HCT116 (cell line): ENCODE results near the gene HK1. TPM values are rescaled to one million over a fixed set of nuclear protein-coding genes. Genes with fewer than 3 reads are reported as not detected.

Experiments used
- ATAC-seq: fragments of 200-7000 bp; cut with Tn5 transposase; 2 replicates; pipeline ENCODE4 v1.9.1; 2020; ENCODE audit warnings: mild to moderate bottlenecking, moderate library complexity
- BruUV-seq: library from RNA; stranded (reverse); fragments of 400-500 nt; replicated peaks from 2 replicates; lab custom pipeline; 2021; lab: Mats Ljungman, UMichigan
- CTCF ChIA-PET: fragments of 300-600 bp; sonication (Branson Sonifier 250); formaldehyde crosslinking; loops from one replicate; lab custom pipeline; 2021; ENCODE audit warnings: antibody characterized with exemption; lab: Charles Lee
- POLR2A ChIA-PET: fragments of 300-600, 350-600 bp; sonication (Branson Sonifier 250); formaldehyde crosslinking; loops from one replicate; lab custom pipeline; 2021; ENCODE audit warnings: antibody characterized with exemption; lab: Charles Lee
- RAD21 ChIA-PET, 2 experiments: fragments of 300-600 bp; sonication (Branson Sonifier 250); formaldehyde crosslinking; loops; one replicate each; lab custom pipeline; 2023; ENCODE audit warnings: low total read pairs in 2 of 2; ENCODE audit not compliant: uncharacterized antibody in 2 of 2, unreplicated experiment in 2 of 2, low non-redundant PET in 1 of 2; lab: Charles Lee
- DNase-seq: peaks from one replicate; pipeline ENCODE4 v3.0.0-alpha.2; 2010; ENCODE audit warnings: low read depth, low spot score
- H2AFZ ChIP-seq: fragments of 200-600 bp; shearing (Covaris generic), sonication (generic); 2 replicates; pipeline ENCODE4 v1.6.1; 2017; ENCODE audit warnings: low read depth, mixed run types, mixed read lengths, antibody characterized with exemption, low read length; ENCODE audit not compliant: poor library complexity, severe bottlenecking
- H3K27ac ChIP-seq: 2 replicates; pipeline ENCODE4 v1.5.1; 2012; ENCODE audit warnings: low read depth, low read length
- H3K27me3 ChIP-seq: fragments of 200-600 bp; sonication (generic); 2 replicates; pipeline ENCODE4 v1.6.1; 2016; ENCODE audit warnings: mixed run types, low read length, mixed read lengths; ENCODE audit not compliant: insufficient read depth
- H3K36me3 ChIP-seq, 2 experiments: fragments of 200-500 bp in 1 of 2; fragments of 200-600 bp in 1 of 2; sonication (Bioruptor generic) in 1 of 2; sonication (generic) in 1 of 2; 2 replicates each; pipeline versions ENCODE4 v1.5.1 to v1.6.1; 2014 to 2016; ENCODE audit warnings: low read length in 2 of 2, inconsistent platforms in 1 of 2, mixed read lengths in 1 of 2, mixed run types in 1 of 2; ENCODE audit not compliant: insufficient read depth in 2 of 2, control insufficient read depth in 1 of 2
- H3K4me1 ChIP-seq, 2 experiments: fragments of 200-600 bp in 1 of 2; sonication (generic) in 1 of 2; 2 replicates each; pipeline versions ENCODE4 v1.5.1 to v1.6.1; 2012 to 2017; ENCODE audit warnings: low read length in 2 of 2, inconsistent platforms in 1 of 2, mild to moderate bottlenecking in 1 of 2, mixed read lengths in 1 of 2, mixed run types in 1 of 2, moderate library complexity in 1 of 2; ENCODE audit not compliant: insufficient read depth in 2 of 2, control insufficient read depth in 1 of 2
- H3K4me2 ChIP-seq: fragments of 200-600 bp; sonication (generic); 2 replicates; pipeline ENCODE4 v1.6.1; 2017; ENCODE audit warnings: mixed run types, low read length, mixed read lengths
- H3K4me3 ChIP-seq, 2 experiments: fragments of 200-600 bp in 1 of 2; sonication (generic) in 1 of 2; replicated peaks in 1 of 2; 2 replicates each; pipeline ENCODE4 v1.5.1; 2011 to 2016; ENCODE audit warnings: low read length in 2 of 2, control low read depth in 1 of 2, low read depth in 1 of 2, mild to moderate bottlenecking in 1 of 2, mixed read lengths in 1 of 2, mixed run types in 1 of 2
- H3K79me2 ChIP-seq: fragments of 200-600 bp; sonication (generic); 2 replicates; pipeline ENCODE4 v1.6.1; 2017; ENCODE audit warnings: mild to moderate bottlenecking, mixed run types, low read length, moderate library complexity, mixed read lengths; ENCODE audit not compliant: insufficient read depth
- H3K9ac ChIP-seq: fragments of 200-600 bp; sonication (generic); 2 replicates; pipeline ENCODE4 v1.6.1; 2016; ENCODE audit warnings: low read length, mixed read lengths
- H3K9me2 ChIP-seq: fragments of 200-600 bp; sonication (generic), shearing (Covaris generic); 2 replicates; pipeline ENCODE4 v1.6.1; 2017; ENCODE audit warnings: mixed run types, mild to moderate bottlenecking, moderate library complexity; ENCODE audit not compliant: insufficient read depth
- H3K9me3 ChIP-seq, 2 experiments: fragments of 200-500 bp in 1 of 2; fragments of 200-600 bp in 1 of 2; sonication (Bioruptor generic) in 1 of 2; sonication (generic) in 1 of 2; 2 replicates each; pipeline ENCODE4 v1.6.1; 2014 to 2017; ENCODE audit warnings: low read length in 2 of 2, mixed read lengths in 2 of 2, inconsistent platforms in 1 of 2, low read depth in 1 of 2, mild to moderate bottlenecking in 1 of 2, mixed run types in 1 of 2, moderate library complexity in 1 of 2; ENCODE audit not compliant: control insufficient read depth in 1 of 2, insufficient read depth in 1 of 2
- H4K20me1 ChIP-seq: fragments of 200-600 bp; sonication (generic), shearing (Covaris generic); 2 replicates; pipeline ENCODE4 v1.6.1; 2017; ENCODE audit warnings: mixed run types, mild to moderate bottlenecking, moderate library complexity; ENCODE audit not compliant: insufficient read depth
- CBX3 ChIP-seq: IDR thresholded peaks from 2 replicates; pipeline ENCODE4 v1.6.1; 2012; ENCODE audit warnings: low read depth
- CEBPB ChIP-seq: IDR thresholded peaks from 2 replicates; pipeline ENCODE4 v1.6.1; 2012; ENCODE audit warnings: low read depth
- EGR1 ChIP-seq: IDR thresholded peaks from 2 replicates; pipeline ENCODE4 v1.6.1; 2012; ENCODE audit warnings: low read depth
- ELF1 ChIP-seq: IDR thresholded peaks from 2 replicates; pipeline ENCODE4 v1.6.1; 2012; ENCODE audit warnings: low read depth, borderline replicate concordance
- EZH2phosphoT487 ChIP-seq: fragments of 200-600 bp; IDR thresholded peaks from 2 replicates; pipeline ENCODE4 v1.6.1; 2018; ENCODE audit warnings: antibody characterized with exemption, borderline replicate concordance
- FOSL1 ChIP-seq: IDR thresholded peaks from 2 replicates; pipeline ENCODE4 v1.6.1; 2012; ENCODE audit warnings: low read depth
- JUND ChIP-seq: IDR thresholded peaks from 2 replicates; pipeline ENCODE4 v1.6.1; 2012
- POLR2A ChIP-seq: IDR thresholded peaks from 2 replicates; pipeline ENCODE4 v1.7.0; 2011; ENCODE audit warnings: borderline replicate concordance; ENCODE audit not compliant: insufficient read depth, insufficient read length; ENCODE audit errors: extremely low read depth
- POLR2AphosphoS5 ChIP-seq: IDR thresholded peaks from 2 replicates; pipeline ENCODE4 v1.6.1; 2011; ENCODE audit warnings: mild to moderate bottlenecking, low read depth, low read length, moderate library complexity
- SRF ChIP-seq: IDR thresholded peaks from 2 replicates; pipeline ENCODE4 v1.6.1; 2012; ENCODE audit warnings: low read depth
- YY1 ChIP-seq: IDR thresholded peaks from 2 replicates; pipeline ENCODE4 v1.6.1; 2011; ENCODE audit warnings: low read length, low read depth, moderate library complexity, mild to moderate bottlenecking; ENCODE audit not compliant: insufficient replicate concordance; ENCODE audit errors: extremely low read depth
- intact Hi-C: fragments of 100-400 bp; cut with micrococcal nuclease; formaldehyde crosslinking; loops from 2 replicates; pipeline ENCODE4 v1.10.0; 2022
- total RNA-seq: library from RNA; stranded (reverse); gene quantifications from one replicate; pipeline ENCODE4 v1.2.1, GENCODE V29; 2021; ENCODE audit not compliant: unreplicated experiment
- TF ChIP-seq, protein P1 (sequence below): IDR thresholded peaks from 2 replicates; pipeline ENCODE4 v1.6.1; 2011; ENCODE audit warnings: mild to moderate bottlenecking, low read length, moderate library complexity; ENCODE audit not compliant: insufficient replicate concordance; ENCODE audit errors: extremely low read depth
- TF ChIP-seq, protein P2 (sequence below): IDR thresholded peaks from 2 replicates; pipeline ENCODE4 v1.6.1; 2012
- TF ChIP-seq, protein P3 (sequence below), 3 experiments: fragments of 200-600 bp in 1 of 3; sonication (generic) in 1 of 3; IDR thresholded peaks in 2 of 3; conservative IDR thresholded peaks in 1 of 3; 2 replicates each; pipeline ENCODE4 v1.5.1; 2012 to 2017; ENCODE audit warnings: low read depth in 2 of 3, low read length in 2 of 3, antibody characterized with exemption in 1 of 3, borderline replicate concordance in 1 of 3, control low read depth in 1 of 3, mild to moderate bottlenecking in 1 of 3, mixed read lengths in 1 of 3, mixed run types in 1 of 3, moderate library complexity in 1 of 3; ENCODE audit not compliant: insufficient read depth in 1 of 3
- TF ChIP-seq, protein P4 (sequence below): IDR thresholded peaks from 2 replicates; pipeline ENCODE4 v1.6.1; 2012; ENCODE audit warnings: low read depth

HK1 gene
- total RNA-seq, 1 experiment from 2014 or later, result 50.3 TPM

DNA sequence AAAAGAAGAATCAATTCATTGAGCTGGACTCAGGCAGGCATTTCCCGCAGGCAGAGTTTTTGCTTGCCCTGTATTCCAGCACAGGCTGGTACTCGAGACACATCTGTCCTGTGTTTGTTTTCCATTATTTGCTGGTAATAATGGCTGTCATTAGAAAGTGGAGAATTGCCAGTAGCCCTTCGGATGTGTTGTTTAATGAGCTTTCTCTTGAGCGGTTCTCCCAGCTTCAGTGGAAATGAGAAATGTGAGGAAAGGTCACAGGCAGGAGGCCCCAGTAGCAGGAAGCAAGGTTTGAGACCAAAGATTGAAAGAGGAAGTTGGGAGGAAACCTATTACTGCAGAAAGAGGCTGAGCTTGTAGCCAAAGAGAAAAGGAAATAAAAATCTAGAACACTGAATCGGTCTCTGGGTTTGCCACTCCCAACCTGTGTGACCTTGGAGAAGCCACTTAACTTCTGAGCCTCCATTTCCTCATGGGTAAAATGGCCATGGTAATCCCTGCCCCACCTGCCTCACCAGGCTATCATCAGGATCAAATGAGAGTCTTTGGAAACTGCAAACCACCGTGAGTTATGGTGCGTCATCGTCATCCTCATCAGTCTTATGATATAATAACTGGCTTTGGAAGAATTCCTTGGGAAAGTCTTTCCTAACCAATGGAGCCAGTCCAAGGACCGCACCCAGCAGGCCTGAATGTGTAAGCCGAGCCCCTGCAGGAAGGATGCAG lies 70.7 kb downstream of the HK1 start:
- Histone ChIP-seq H3K9me2 (no peaks in the 10 kb centered on the region), H3K9ac (no peak overlapping the region), H3K27ac (no peak overlapping the region), H3K36me3 (no peaks in the 10 kb centered on the region; a peak in 1 of 4 replicates), H3K4me1 (no peaks in the 10 kb centered on the region), H3K79me2 (no peaks in the 10 kb centered on the region), H3K27me3 (no peaks in the 10 kb centered on the region), H3K4me2 (no peak overlapping the region), H2AFZ (no peak overlapping the region), H3K9me3 (no peaks in the 10 kb centered on the region), H3K4me3 (no peak overlapping the region)
- ChIA-PET RAD21 (interaction anchor here in 1 of 2 experiments (0.5 kb wide), 1 partner anchor 26 kb away, joined by 3 read pairs; no protein-coding TSS in a partner anchor), POLR2A (no interaction called here), CTCF (no interaction called here)
- no peak for ATAC-seq
- intact Hi-C loops, result no loop called here
- DNase-seq, result no peak
- TF ChIP-seq EZH2phosphoT487, result no peak
- TF ChIP-seq CEBPB, result no peak
- no peak for TF ChIP-seq SRF
- no peak for TF ChIP-seq FOSL1
- no peak for TF ChIP-seq ELF1
- TF ChIP-seq, protein P1, sequence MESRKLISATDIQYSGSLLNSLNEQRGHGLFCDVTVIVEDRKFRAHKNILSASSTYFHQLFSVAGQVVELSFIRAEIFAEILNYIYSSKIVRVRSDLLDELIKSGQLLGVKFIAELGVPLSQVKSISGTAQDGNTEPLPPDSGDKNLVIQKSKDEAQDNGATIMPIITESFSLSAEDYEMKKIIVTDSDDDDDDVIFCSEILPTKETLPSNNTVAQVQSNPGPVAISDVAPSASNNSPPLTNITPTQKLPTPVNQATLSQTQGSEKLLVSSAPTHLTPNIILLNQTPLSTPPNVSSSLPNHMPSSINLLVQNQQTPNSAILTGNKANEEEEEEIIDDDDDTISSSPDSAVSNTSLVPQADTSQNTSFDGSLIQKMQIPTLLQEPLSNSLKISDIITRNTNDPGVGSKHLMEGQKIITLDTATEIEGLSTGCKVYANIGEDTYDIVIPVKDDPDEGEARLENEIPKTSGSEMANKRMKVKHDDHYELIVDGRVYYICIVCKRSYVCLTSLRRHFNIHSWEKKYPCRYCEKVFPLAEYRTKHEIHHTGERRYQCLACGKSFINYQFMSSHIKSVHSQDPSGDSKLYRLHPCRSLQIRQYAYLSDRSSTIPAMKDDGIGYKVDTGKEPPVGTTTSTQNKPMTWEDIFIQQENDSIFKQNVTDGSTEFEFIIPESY, result no peak
- no peak for TF ChIP-seq JUND
- no peak for TF ChIP-seq POLR2AphosphoS5
- TF ChIP-seq, protein P2, sequence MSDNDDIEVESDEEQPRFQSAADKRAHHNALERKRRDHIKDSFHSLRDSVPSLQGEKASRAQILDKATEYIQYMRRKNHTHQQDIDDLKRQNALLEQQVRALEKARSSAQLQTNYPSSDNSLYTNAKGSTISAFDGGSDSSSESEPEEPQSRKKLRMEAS, result no peak
- TF ChIP-seq, protein P3, sequence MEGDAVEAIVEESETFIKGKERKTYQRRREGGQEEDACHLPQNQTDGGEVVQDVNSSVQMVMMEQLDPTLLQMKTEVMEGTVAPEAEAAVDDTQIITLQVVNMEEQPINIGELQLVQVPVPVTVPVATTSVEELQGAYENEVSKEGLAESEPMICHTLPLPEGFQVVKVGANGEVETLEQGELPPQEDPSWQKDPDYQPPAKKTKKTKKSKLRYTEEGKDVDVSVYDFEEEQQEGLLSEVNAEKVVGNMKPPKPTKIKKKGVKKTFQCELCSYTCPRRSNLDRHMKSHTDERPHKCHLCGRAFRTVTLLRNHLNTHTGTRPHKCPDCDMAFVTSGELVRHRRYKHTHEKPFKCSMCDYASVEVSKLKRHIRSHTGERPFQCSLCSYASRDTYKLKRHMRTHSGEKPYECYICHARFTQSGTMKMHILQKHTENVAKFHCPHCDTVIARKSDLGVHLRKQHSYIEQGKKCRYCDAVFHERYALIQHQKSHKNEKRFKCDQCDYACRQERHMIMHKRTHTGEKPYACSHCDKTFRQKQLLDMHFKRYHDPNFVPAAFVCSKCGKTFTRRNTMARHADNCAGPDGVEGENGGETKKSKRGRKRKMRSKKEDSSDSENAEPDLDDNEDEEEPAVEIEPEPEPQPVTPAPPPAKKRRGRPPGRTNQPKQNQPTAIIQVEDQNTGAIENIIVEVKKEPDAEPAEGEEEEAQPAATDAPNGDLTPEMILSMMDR (IDR thresholded peaks at IDR 0.05 in 2 of 3, conservative IDR thresholded peaks at IDR 0.05 in 1 of 3; ENCODE audit: borderline replicate concordance in 1 of 3, insufficient read depth in 1 of 3, low read depth in 2 of 3, low read length in 2 of 3), result no peak
- TF ChIP-seq YY1, result no peak
- TF ChIP-seq CBX3, result no peak
- TF ChIP-seq EGR1, result no peak
- TF ChIP-seq, protein P4, sequence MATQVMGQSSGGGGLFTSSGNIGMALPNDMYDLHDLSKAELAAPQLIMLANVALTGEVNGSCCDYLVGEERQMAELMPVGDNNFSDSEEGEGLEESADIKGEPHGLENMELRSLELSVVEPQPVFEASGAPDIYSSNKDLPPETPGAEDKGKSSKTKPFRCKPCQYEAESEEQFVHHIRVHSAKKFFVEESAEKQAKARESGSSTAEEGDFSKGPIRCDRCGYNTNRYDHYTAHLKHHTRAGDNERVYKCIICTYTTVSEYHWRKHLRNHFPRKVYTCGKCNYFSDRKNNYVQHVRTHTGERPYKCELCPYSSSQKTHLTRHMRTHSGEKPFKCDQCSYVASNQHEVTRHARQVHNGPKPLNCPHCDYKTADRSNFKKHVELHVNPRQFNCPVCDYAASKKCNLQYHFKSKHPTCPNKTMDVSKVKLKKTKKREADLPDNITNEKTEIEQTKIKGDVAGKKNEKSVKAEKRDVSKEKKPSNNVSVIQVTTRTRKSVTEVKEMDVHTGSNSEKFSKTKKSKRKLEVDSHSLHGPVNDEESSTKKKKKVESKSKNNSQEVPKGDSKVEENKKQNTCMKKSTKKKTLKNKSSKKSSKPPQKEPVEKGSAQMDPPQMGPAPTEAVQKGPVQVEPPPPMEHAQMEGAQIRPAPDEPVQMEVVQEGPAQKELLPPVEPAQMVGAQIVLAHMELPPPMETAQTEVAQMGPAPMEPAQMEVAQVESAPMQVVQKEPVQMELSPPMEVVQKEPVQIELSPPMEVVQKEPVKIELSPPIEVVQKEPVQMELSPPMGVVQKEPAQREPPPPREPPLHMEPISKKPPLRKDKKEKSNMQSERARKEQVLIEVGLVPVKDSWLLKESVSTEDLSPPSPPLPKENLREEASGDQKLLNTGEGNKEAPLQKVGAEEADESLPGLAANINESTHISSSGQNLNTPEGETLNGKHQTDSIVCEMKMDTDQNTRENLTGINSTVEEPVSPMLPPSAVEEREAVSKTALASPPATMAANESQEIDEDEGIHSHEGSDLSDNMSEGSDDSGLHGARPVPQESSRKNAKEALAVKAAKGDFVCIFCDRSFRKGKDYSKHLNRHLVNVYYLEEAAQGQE, result no peak
- TF ChIP-seq POLR2A, result no peak
- TF ChIP-seq, all 23 proteins: peak for 0
- 0 out of 2 replicates have a peak, but pooled peaks cover 3% of the 10 kb centered on the region for H4K20me1 ChIP-seq
- no TSS peak for BruUV-seq
